ENCODE data around the gene TMEM232.
"Not testable (repeated sequence)": the region's sequence is repeated elsewhere in the genome, so short reads cannot be mapped to it uniquely, and the experiment has no call there.

TMEM232 gene

DNA sequence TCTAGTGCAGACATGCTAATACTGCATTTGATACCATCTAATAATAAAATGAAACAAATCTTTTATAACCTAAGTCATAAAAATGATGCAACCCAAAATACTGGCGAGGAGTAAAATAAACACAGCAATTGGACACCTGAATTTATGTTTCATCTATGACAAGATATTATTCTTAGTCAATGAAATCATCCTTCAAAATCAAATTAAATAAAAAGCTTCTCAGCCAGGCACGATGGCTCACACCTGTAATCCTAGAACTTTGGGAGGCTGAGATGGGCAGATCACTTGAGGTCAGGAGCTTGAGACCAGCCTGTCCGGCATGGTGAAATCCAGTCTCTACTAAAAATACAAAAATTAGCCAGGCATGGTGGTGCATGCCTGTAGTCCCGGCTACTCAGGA is 179.0 kb downstream of the TMEM232 start:
- no peaks in the 10 kb centered on the region for H3K4me1 ChIP-seq (ENCODE audit: control insufficient read depth in 1 of 2, insufficient read depth in 2 of 2, low read length in 2 of 2)
- no peaks in the 10 kb centered on the region for H3K27me3 ChIP-seq (ENCODE audit: low read depth, low read length)

DNA sequence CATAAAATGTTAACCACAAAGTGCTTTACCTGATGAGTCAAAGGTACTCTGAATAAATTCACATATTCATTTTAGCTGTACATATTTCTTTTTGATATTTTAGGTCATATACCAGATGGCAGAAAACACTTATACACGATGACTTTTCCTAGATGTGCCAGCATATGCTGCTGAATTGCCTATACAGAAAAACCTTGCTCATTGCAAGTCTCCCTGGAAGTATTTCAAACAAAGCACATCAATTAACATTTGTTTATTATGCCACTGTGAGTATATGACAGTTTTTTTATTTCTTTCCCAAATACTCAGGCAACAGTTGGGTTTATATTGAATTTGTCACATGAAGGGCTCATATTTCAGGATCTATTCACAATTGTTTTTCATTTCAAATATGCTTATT is 180.8 kb downstream of the TMEM232 start:
- Histone ChIP-seq H3K27ac (ENCODE audit: low read length) (no peak overlapping the region), H3K4me1 (ENCODE audit: control insufficient read depth in 1 of 2, insufficient read depth in 2 of 2, low read length in 2 of 2) (no peaks in the 10 kb centered on the region)

More for the DNA sequence above, 179.0 kb downstream of the TMEM232 start:
- Histone ChIP-seq H3K27ac (ENCODE audit: low read length) (no peak overlapping the region), H3K9me3 (ENCODE audit: control insufficient read depth in 1 of 2, low read length in 2 of 2) (no peaks in the 10 kb centered on the region), H3K36me3 (ENCODE audit: control insufficient read depth in 1 of 2, insufficient read depth in 2 of 2, low read length in 2 of 2) (no peaks in the 10 kb centered on the region), H3K4me3 (ENCODE audit: low read depth in 1 of 2, low read length in 2 of 2) (no peak overlapping the region)

DNA sequence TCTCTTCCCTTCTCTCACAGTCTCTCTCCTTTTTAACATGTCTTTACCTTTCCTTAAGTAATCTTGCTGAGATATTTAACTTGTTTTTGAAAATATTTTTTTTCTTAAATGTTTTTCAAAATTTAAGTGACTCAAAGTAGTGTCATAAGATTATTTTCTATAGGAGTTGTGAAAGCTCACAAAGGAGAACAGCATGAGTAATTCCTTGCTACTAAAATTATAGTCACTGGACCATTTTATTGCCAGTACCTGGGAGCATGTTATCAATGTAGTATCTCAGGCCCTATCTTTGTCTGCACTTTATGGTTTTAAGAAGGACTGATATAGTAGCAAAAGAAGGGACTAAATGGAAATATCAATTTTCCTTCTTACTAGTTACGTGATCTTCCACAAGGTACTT is 181.9 kb downstream of the TMEM232 start:
- Histone ChIP-seq H3K4me3 (ENCODE audit: low read depth in 1 of 2, low read length in 2 of 2) (no peak overlapping the region), H3K27me3 (ENCODE audit: low read depth, low read length) (no peaks in the 10 kb centered on the region), H3K27ac (ENCODE audit: low read length) (no peak overlapping the region), H3K9me3 (ENCODE audit: control insufficient read depth in 1 of 2, low read length in 2 of 2) (no peaks in the 10 kb centered on the region), H3K4me1 (ENCODE audit: control insufficient read depth in 1 of 2, insufficient read depth in 2 of 2, low read length in 2 of 2) (no peaks in the 10 kb centered on the region), H3K36me3 (ENCODE audit: control insufficient read depth in 1 of 2, insufficient read depth in 2 of 2, low read length in 2 of 2) (no peaks in the 10 kb centered on the region)

More for the DNA sequence above, 180.8 kb downstream of the TMEM232 start:
- H3K4me3 ChIP-seq (ENCODE audit: low read depth in 1 of 2, low read length in 2 of 2) = no peak overlapping the region
- no peaks in the 10 kb centered on the region for H3K36me3 ChIP-seq (ENCODE audit: control insufficient read depth in 1 of 2, insufficient read depth in 2 of 2, low read length in 2 of 2)
- H3K27me3 ChIP-seq (ENCODE audit: low read depth, low read length) = no peaks in the 10 kb centered on the region
- H3K9me3 ChIP-seq (ENCODE audit: control insufficient read depth in 1 of 2, low read length in 2 of 2) = no peaks in the 10 kb centered on the region

DNA sequence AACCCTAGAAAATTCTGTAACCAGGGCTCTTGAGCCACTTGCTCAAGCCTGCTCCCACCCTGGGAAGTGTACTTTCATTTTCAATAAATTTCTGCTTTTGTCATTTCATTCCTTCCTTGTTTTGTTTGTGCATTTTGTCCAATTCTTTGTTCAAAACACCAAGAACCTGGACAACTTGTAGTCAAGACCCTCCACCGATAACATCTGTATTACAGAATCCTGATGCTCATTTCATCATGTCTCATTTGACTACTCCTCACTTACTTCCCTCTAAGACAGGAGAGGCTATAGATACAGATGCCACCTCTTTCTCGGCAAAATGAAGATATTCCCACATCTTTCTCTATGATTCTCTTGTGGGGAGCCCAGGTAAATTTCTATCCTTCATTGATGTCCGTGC is 183.5 kb downstream of the TMEM232 start:
- Histone ChIP-seq H3K4me1 (ENCODE audit: control insufficient read depth in 1 of 2, insufficient read depth in 2 of 2, low read length in 2 of 2) (no peaks in the 10 kb centered on the region), H3K27me3 (ENCODE audit: low read depth, low read length) (no peaks in the 10 kb centered on the region), H3K27ac (ENCODE audit: low read length) (no peak overlapping the region), H3K9me3 (ENCODE audit: control insufficient read depth in 1 of 2, low read length in 2 of 2) (no peaks in the 10 kb centered on the region), H3K36me3 (ENCODE audit: control insufficient read depth in 1 of 2, insufficient read depth in 2 of 2, low read length in 2 of 2) (no peaks in the 10 kb centered on the region), H3K4me3 (ENCODE audit: low read depth in 1 of 2, low read length in 2 of 2) (no peak overlapping the region)

DNA sequence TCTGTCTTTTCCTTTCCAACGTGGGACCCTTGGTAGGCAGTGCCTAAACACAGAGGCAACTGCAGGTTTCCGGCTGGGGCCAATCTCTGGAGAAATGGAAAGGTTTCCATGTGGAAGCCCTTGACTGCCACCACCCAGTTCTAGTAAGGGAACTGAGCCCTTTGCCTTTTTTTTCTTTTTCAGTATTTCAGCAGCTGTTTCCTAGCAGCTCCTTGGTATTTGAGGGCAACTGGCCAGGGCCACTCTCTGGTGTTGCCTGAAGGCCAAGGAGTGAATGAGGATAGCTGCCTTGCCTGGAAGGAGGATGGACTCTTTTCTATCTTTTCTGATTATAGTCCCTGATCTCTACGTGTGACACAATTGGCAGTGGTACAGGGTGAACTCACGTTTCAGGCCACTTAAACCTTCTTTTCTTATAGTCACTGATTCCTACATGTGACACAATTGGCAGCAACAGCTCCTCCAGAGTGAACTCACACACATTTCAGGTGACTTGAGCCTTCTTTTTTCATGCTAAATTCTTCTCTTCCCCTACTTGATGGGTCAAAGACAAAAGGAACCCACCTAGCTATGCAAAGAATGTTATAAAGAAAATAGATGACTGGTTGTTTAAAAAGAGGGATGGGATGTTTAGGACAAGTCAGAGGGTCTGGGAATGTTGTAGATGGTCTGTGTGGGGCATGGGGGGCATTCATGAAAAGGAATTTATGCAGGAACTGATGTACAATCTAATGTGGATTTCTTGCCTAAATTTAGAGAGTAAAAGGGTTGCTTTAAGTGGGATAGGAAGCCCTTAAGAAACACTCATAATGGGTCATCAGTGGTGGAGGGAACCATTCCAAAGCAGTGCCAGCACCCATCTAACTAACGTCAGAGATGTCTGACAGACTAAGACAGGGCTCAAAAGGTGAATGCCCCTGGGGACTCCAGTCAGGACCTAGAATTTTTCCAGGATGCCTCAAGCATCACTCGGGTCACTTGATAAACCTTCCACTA is 190.1 kb downstream of the TMEM232 start:
- H3K27ac ChIP-seq (ENCODE audit: low read length) = no peak overlapping the region
- H3K27me3 ChIP-seq (ENCODE audit: low read depth, low read length) = no peaks in the 10 kb centered on the region
- no peaks in the 10 kb centered on the region for H3K9me3 ChIP-seq (ENCODE audit: control insufficient read depth in 1 of 2, low read length in 2 of 2)
- H3K36me3 ChIP-seq (ENCODE audit: control insufficient read depth in 1 of 2, insufficient read depth in 2 of 2, low read length in 2 of 2) = no peaks in the 10 kb centered on the region
- no peak overlapping the region for H3K4me3 ChIP-seq (ENCODE audit: low read depth in 1 of 2, low read length in 2 of 2)
- no peaks in the 10 kb centered on the region for H3K4me1 ChIP-seq (ENCODE audit: control insufficient read depth in 1 of 2, insufficient read depth in 2 of 2, low read length in 2 of 2)

DNA sequence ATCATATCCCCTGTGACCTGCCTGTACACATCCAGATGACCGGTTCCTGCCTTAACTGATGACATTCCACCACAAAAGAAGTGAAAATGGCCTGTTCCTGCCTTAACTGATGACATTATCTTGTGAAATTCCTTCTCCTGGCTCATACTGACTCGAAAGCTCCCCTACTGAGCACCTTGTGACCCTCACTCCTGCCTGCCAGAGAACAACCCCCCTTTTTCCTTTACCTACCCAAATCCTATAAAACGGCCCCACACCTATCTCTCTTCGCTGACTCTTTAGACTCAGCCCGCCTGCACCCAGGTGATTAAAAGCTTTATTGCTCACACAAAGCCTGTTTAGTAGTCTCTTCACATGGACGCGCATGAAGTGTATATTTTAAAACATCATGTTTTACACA is 191.3 kb downstream of the TMEM232 start:
- H3K27ac ChIP-seq (ENCODE audit: low read length); H3K36me3 ChIP-seq (ENCODE audit: control insufficient read depth in 1 of 2, insufficient read depth in 2 of 2, low read length in 2 of 2); H3K4me3 ChIP-seq (ENCODE audit: low read depth in 1 of 2, low read length in 2 of 2); H3K4me1 ChIP-seq (ENCODE audit: control insufficient read depth in 1 of 2, insufficient read depth in 2 of 2, low read length in 2 of 2); H3K9me3 ChIP-seq (ENCODE audit: control insufficient read depth in 1 of 2, low read length in 2 of 2); H3K27me3 ChIP-seq (ENCODE audit: low read depth, low read length): not testable (repeated sequence)

DNA sequence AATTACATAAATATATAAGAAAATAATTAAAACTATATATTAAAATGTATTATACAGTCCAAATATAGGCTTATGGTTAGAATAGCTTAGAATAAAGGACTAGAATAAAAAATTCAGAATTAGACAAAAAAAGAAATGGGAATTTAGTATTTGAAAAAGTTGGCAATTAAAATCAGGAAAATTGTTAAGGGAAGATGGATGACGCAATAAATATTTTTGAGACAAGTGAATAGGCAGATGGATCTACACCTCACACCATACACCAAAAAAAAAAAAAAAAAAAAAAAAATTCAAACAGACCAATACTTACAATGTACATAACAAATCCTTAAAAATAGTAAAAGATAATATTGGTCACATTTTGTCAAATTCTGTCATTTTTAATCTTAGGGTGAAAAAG is 200.7 kb downstream of the TMEM232 start:
- Histone ChIP-seq H3K36me3 (ENCODE audit: control insufficient read depth in 1 of 2, insufficient read depth in 2 of 2, low read length in 2 of 2) (no peaks in the 10 kb centered on the region), H3K27me3 (ENCODE audit: low read depth, low read length) (no peaks in the 10 kb centered on the region), H3K27ac (ENCODE audit: low read length) (no peak overlapping the region), H3K4me3 (ENCODE audit: low read depth in 1 of 2, low read length in 2 of 2) (no peak overlapping the region), H3K4me1 (ENCODE audit: control insufficient read depth in 1 of 2, insufficient read depth in 2 of 2, low read length in 2 of 2) (no peaks in the 10 kb centered on the region), H3K9me3 (ENCODE audit: control insufficient read depth in 1 of 2, low read length in 2 of 2) (no peaks in the 10 kb centered on the region)

DNA sequence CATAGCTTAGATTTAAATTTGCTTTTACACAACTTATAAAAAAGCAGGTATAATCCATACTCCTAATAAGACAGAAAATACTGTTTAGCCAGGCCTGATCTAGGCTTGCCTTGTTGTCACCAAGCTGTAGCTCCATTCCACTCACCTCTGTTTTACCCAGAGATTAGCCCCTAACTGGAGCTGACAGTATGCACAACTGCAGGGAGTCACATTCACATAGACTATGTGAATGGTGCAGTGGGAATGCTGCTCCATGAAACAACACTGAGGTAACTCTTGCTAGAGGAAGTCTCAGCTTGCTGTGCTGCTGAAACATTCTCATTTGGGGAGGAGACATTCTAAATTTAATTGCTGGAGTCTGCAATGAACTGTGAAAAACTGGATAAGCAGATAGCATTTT is 209.1 kb downstream of the TMEM232 start:
- Histone ChIP-seq H3K27ac (ENCODE audit: low read length) (no peak overlapping the region), H3K27me3 (ENCODE audit: low read depth, low read length) (no peaks in the 10 kb centered on the region), H3K4me3 (ENCODE audit: low read depth in 1 of 2, low read length in 2 of 2) (no peak overlapping the region), H3K36me3 (ENCODE audit: control insufficient read depth in 1 of 2, insufficient read depth in 2 of 2, low read length in 2 of 2) (no peaks in the 10 kb centered on the region), H3K4me1 (ENCODE audit: control insufficient read depth in 1 of 2, insufficient read depth in 2 of 2, low read length in 2 of 2) (no peaks in the 10 kb centered on the region), H3K9me3 (ENCODE audit: control insufficient read depth in 1 of 2, low read length in 2 of 2) (no peaks in the 10 kb centered on the region)

DNA sequence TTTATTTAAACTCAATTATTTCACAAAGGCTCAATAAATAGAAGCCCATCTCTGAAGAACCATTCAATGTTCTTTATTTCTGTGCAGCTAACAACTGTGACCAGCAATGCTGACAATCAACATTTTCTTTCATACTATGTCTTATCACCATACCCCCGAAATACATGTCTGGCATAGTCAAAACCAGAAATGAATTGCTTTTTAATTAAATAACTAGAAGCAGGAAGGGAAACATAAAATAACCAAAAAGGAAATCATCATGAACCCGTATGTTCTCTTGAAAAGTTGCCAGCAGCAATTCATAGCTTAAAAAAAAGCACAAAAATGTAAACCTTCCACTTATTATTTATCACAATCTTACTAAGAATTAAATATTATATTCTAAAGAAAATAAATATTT is 212.4 kb downstream of the TMEM232 start:
- no peak overlapping the region for H3K4me3 ChIP-seq (ENCODE audit: low read depth in 1 of 2, low read length in 2 of 2)
- H3K9me3 ChIP-seq (ENCODE audit: control insufficient read depth in 1 of 2, low read length in 2 of 2) = no peaks in the 10 kb centered on the region
- H3K27ac ChIP-seq (ENCODE audit: low read length) = no peak overlapping the region
- no peaks in the 10 kb centered on the region for H3K4me1 ChIP-seq (ENCODE audit: control insufficient read depth in 1 of 2, insufficient read depth in 2 of 2, low read length in 2 of 2)
- H3K27me3 ChIP-seq (ENCODE audit: low read depth, low read length) = no peaks in the 10 kb centered on the region
- H3K36me3 ChIP-seq (ENCODE audit: control insufficient read depth in 1 of 2, insufficient read depth in 2 of 2, low read length in 2 of 2) = no peaks in the 10 kb centered on the region

DNA sequence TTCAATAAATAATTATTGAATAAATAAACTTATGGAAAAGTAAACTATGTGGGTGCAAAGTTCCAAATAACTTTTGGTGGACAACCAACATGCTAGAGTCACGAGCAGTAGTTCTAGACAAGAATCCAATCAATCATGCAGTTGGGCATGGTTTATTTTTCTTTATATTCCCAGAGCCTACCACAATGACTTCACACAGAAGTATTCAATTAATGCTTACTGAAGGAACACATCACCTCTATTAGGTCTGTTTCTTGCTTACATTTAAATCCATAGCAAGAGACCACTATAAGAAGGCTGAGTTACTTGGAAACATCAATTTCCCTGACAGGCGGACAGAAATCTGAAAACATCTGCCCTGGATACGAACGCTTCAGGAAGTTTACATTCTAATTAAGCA is 214.2 kb downstream of the TMEM232 start:
- no peaks in the 10 kb centered on the region for H3K36me3 ChIP-seq (ENCODE audit: control insufficient read depth in 1 of 2, insufficient read depth in 2 of 2, low read length in 2 of 2)
- H3K4me1 ChIP-seq (ENCODE audit: control insufficient read depth in 1 of 2, insufficient read depth in 2 of 2, low read length in 2 of 2) = no peaks in the 10 kb centered on the region
- no peak overlapping the region for H3K4me3 ChIP-seq (ENCODE audit: low read depth in 1 of 2, low read length in 2 of 2)
- no peaks in the 10 kb centered on the region for H3K27me3 ChIP-seq (ENCODE audit: low read depth, low read length)
- H3K27ac ChIP-seq (ENCODE audit: low read length) = no peak overlapping the region
- no peaks in the 10 kb centered on the region for H3K9me3 ChIP-seq (ENCODE audit: control insufficient read depth in 1 of 2, low read length in 2 of 2)

DNA sequence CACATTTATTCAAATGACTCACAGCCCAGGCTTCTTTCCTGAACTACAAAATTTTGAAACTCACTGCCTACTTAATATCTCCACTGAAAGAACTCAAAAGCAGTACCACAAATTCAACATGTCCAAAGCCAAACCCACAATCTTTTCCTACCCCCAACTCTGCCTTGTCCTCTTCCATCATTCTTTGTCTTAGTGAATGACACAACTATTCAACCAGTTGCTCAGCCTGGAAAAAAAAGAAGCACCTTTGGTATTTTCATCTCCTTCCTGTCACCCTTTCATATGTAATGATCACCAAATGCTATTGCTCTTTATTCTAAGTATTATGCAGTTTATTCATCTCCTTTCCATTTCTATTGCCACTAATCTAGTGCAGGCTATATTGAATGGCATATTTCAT is 216.3 kb downstream of the TMEM232 start:
- H3K4me1 ChIP-seq (ENCODE audit: control insufficient read depth in 1 of 2, insufficient read depth in 2 of 2, low read length in 2 of 2) = no peaks in the 10 kb centered on the region
- no peak overlapping the region for H3K27ac ChIP-seq (ENCODE audit: low read length)
- H3K27me3 ChIP-seq (ENCODE audit: low read depth, low read length) = no peaks in the 10 kb centered on the region
- no peaks in the 10 kb centered on the region for H3K36me3 ChIP-seq (ENCODE audit: control insufficient read depth in 1 of 2, insufficient read depth in 2 of 2, low read length in 2 of 2)
- no peaks in the 10 kb centered on the region for H3K9me3 ChIP-seq (ENCODE audit: control insufficient read depth in 1 of 2, low read length in 2 of 2)
- no peak overlapping the region for H3K4me3 ChIP-seq (ENCODE audit: low read depth in 1 of 2, low read length in 2 of 2)

DNA sequence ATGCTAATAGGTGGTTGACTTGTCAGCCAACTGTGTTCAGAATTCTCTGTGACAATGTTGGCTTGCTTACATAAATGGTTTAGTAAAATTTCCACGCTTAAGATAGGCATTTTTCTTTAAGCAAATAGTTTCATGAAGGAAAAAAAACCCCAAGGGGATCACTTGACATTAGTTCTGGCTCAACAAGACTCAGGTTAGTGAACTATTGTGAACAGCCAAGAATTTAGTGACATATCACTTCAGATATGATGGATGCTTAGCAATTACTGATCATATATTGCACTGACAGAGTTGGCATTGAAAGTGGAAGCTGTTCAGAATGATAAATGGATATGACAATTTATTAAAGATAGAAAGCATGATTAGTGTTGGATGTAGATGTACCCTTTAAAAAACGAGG is 218.5 kb downstream of the TMEM232 start:
- Histone ChIP-seq H3K4me3 (ENCODE audit: low read depth in 1 of 2, low read length in 2 of 2) (no peak overlapping the region), H3K27me3 (ENCODE audit: low read depth, low read length) (no peaks in the 10 kb centered on the region), H3K4me1 (ENCODE audit: control insufficient read depth in 1 of 2, insufficient read depth in 2 of 2, low read length in 2 of 2) (no peaks in the 10 kb centered on the region), H3K27ac (ENCODE audit: low read length) (no peak overlapping the region), H3K36me3 (ENCODE audit: control insufficient read depth in 1 of 2, insufficient read depth in 2 of 2, low read length in 2 of 2) (no peaks in the 10 kb centered on the region), H3K9me3 (ENCODE audit: control insufficient read depth in 1 of 2, low read length in 2 of 2) (no peaks in the 10 kb centered on the region)
